Osteoblast (primary cell): Measurements from ENCODE around the gene TMEM151B. TPM values are rescaled to one million over a fixed set of nuclear protein-coding genes. Genes with fewer than 3 reads are reported as not detected.

Experiments used
- DNase-seq: peaks from one replicate; pipeline ENCODE4 v3.0.0; 2011; ENCODE audit warnings: low spot score, mixed read lengths; ENCODE audit not compliant: insufficient read length; ENCODE audit errors: missing footprints
- H2AFZ ChIP-seq: 2 replicates; pipeline ENCODE4 v1.6.0; 2011; ENCODE audit warnings: mild to moderate bottlenecking, low read length
- H3K27ac ChIP-seq: 2 replicates; pipeline ENCODE4 v1.5.1; 2011; ENCODE audit warnings: mild to moderate bottlenecking, low read depth, low read length, moderate library complexity
- H3K27me3 ChIP-seq: 2 replicates; pipeline ENCODE4 v1.6.0; 2012; ENCODE audit warnings: mild to moderate bottlenecking, control low read depth, inconsistent platforms, low read length, moderate library complexity; ENCODE audit not compliant: insufficient read depth
- H3K36me3 ChIP-seq: 2 replicates; pipeline ENCODE4 v1.5.1; 2011; ENCODE audit warnings: mild to moderate bottlenecking, low read length, control low read depth, moderate library complexity; ENCODE audit not compliant: insufficient read depth
- H3K4me1 ChIP-seq: 2 replicates; pipeline ENCODE4 v1.5.1; 2011; ENCODE audit warnings: mild to moderate bottlenecking, low read length, control low read depth, moderate library complexity; ENCODE audit not compliant: insufficient read depth
- H3K4me2 ChIP-seq: 2 replicates; pipeline ENCODE4 v1.6.0; 2011; ENCODE audit warnings: mild to moderate bottlenecking, low read length; ENCODE audit not compliant: insufficient read depth
- H3K4me3 ChIP-seq: fragments of 200-600 bp; sonication (generic); 3 replicates; pipeline ENCODE4 v1.5.1; 2012; ENCODE audit warnings: mild to moderate bottlenecking, low read length, inconsistent platforms; ENCODE audit not compliant: insufficient read depth
- H3K79me2 ChIP-seq: 2 replicates; pipeline ENCODE4 v1.6.0; 2012; ENCODE audit warnings: mild to moderate bottlenecking, low read length, control low read depth, inconsistent platforms; ENCODE audit not compliant: insufficient read depth
- H3K9me3 ChIP-seq: 2 replicates; pipeline ENCODE4 v1.5.1; 2011; ENCODE audit warnings: low read depth, low read length, control low read depth
- H4K20me1 ChIP-seq: 2 replicates; pipeline ENCODE4 v1.6.0; 2012; ENCODE audit warnings: mild to moderate bottlenecking, low read length, control low read depth; ENCODE audit not compliant: insufficient read depth
- total RNA-seq: library from RNA; depleted of rRNA; stranded (reverse); fragments of >200 nt; gene quantifications from 2 replicates; pipeline ENCODE4 v1.2.3, GENCODE V29; 2012
- TF ChIP-seq, protein P1 (sequence below): IDR thresholded peaks from 2 replicates; pipeline ENCODE4 v1.5.1; 2011; ENCODE audit warnings: mild to moderate bottlenecking, low read depth, low read length, moderate library complexity; ENCODE audit errors: extremely low read depth

The TMEM151B gene
- total RNA-seq, 1 donor, result not detected

GRCh38 chr6:44298864-44299263, 28.6 kb downstream of the TMEM151B start:
- H3K4me3 ChIP-seq, result no peak overlapping the region
- no peak overlapping the region for H2AFZ ChIP-seq
- no peaks in the 10 kb centered on the region for H3K79me2 ChIP-seq
- TF ChIP-seq, protein P1, sequence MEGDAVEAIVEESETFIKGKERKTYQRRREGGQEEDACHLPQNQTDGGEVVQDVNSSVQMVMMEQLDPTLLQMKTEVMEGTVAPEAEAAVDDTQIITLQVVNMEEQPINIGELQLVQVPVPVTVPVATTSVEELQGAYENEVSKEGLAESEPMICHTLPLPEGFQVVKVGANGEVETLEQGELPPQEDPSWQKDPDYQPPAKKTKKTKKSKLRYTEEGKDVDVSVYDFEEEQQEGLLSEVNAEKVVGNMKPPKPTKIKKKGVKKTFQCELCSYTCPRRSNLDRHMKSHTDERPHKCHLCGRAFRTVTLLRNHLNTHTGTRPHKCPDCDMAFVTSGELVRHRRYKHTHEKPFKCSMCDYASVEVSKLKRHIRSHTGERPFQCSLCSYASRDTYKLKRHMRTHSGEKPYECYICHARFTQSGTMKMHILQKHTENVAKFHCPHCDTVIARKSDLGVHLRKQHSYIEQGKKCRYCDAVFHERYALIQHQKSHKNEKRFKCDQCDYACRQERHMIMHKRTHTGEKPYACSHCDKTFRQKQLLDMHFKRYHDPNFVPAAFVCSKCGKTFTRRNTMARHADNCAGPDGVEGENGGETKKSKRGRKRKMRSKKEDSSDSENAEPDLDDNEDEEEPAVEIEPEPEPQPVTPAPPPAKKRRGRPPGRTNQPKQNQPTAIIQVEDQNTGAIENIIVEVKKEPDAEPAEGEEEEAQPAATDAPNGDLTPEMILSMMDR, result no peak
- H3K4me2 ChIP-seq, result no peak overlapping the region
- H3K27ac ChIP-seq, result no peak overlapping the region
- H4K20me1 ChIP-seq, result peaks cover 6% of the 10 kb centered on the region
- no peak for DNase-seq
- no peaks in the 10 kb centered on the region for H3K9me3 ChIP-seq
- H3K27me3 ChIP-seq, result peaks cover 44% of the 10 kb centered on the region
- peaks cover 26% of the 10 kb centered on the region for H3K36me3 ChIP-seq
- H3K4me1 ChIP-seq, result no peaks in the 10 kb centered on the region

- no peak for DNase-seq
- H2AFZ ChIP-seq, result no peak overlapping the region
- H3K36me3 ChIP-seq, result peaks cover 40% of the 10 kb centered on the region
These were observed 30.1 kb downstream of the TMEM151B start for GRCh38 chr6:44300292-44300823.

DNA sequence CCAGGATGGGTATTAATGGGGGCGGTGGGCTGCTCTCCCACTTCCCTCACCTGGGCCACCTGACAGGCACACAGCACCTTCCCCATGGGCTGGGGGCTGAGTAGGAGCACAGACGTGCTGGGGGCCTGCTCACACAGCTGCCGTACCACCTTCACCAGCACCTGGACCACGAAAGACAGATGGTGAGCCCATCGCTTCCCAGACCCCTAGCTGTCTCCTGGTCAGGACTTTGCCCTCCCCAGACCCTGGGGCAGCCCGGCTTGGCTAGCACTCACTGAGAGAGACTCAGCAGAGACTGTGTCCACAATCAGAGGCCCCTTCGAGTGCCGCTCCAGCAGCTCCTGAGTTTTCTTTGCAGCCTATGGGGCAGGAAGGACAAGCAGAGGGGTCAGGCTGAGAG, 30.9 kb downstream of the TMEM151B start:
- Histone ChIP-seq H3K27ac (no peak overlapping the region), H3K4me1 (no peaks in the 10 kb centered on the region), H4K20me1 (peaks cover 6% of the 10 kb centered on the region), H3K4me3 (no peak overlapping the region), H2AFZ (no peak overlapping the region), H3K9me3 (no peaks in the 10 kb centered on the region), H3K79me2 (no peaks in the 10 kb centered on the region), H3K4me2 (no peak overlapping the region), H3K27me3 (peaks cover 29% of the 10 kb centered on the region), H3K36me3 (peaks cover 48% of the 10 kb centered on the region)
- TF ChIP-seq, protein P1, result no peak
- no peak for DNase-seq

More at GRCh38 chr6:44300292-44300823, 30.1 kb downstream of the TMEM151B start:
- H3K27ac ChIP-seq, result no peak overlapping the region
- no peaks in the 10 kb centered on the region for H3K9me3 ChIP-seq
- no peak overlapping the region for H3K4me2 ChIP-seq
- no peak overlapping the region for H3K4me3 ChIP-seq
- peaks cover 36% of the 10 kb centered on the region for H3K27me3 ChIP-seq
- peaks cover 6% of the 10 kb centered on the region for H4K20me1 ChIP-seq
- TF ChIP-seq, protein P1, result no peak
- H3K79me2 ChIP-seq, result no peaks in the 10 kb centered on the region
- H3K4me1 ChIP-seq, result no peaks in the 10 kb centered on the region

GRCh38 chr6:44301782-44302564, 31.7 kb downstream of the TMEM151B start:
- DNase-seq, result no peak
- H3K36me3 ChIP-seq, result peaks cover 52% of the 10 kb centered on the region

More at GRCh38 chr6:44301782-44302564, 31.7 kb downstream of the TMEM151B start:
- H3K9me3 ChIP-seq, result no peaks in the 10 kb centered on the region
- no peak overlapping the region for H3K4me2 ChIP-seq
- no peak overlapping the region for H2AFZ ChIP-seq
- TF ChIP-seq, protein P1, result no peak
- no peak overlapping the region for H3K27ac ChIP-seq
- H3K79me2 ChIP-seq, result no peaks in the 10 kb centered on the region
- no peak overlapping the region for H3K4me3 ChIP-seq
- peaks cover 20% of the 10 kb centered on the region for H3K27me3 ChIP-seq
- H3K4me1 ChIP-seq, result no peaks in the 10 kb centered on the region
- H4K20me1 ChIP-seq, result peaks cover 6% of the 10 kb centered on the region
